ENCODE measurements around the gene HBG2. TPM values are rescaled to one million over a fixed set of nuclear protein-coding genes. Genes with fewer than 3 reads are reported as not detected.

The HBG2 gene
- total and polyA plus RNA-seq, 10 of the 15 experiments (the other 5 are each of a cell fraction or from before 2014, with no cell fraction given): 1.1 to 8.3 (median 2.9) TPM; not detected in 5

DNA sequence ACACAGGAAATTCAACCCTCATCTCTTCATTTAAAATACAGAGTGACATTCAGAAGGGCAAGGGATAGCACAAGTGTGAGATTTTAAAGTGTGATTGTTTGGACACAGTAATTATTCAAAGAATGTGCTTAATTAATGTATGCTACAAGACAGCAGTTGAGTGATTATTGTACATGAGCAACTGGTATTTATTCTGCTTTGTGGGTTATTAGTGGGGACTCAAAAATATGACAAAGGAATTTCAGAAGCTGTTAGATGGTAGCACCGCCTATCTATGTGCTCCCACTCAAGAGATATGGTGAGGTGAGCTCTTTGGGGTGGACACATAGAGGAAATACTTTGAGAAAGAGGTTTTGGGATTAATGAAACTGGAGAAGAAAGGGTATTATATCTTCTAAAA lies 14.5 kb downstream of the HBG2 start:
- Histone ChIP-seq H3K9me3 (replicated peaks; ENCODE audit: control insufficient read depth, insufficient read depth, low read length) (no peaks in the 10 kb centered on the region), H3K79me2 (ENCODE audit: control insufficient read depth, insufficient read depth, low read length) (no peaks in the 10 kb centered on the region), H2AFZ (ENCODE audit: control insufficient read depth, low read depth, low read length) (no peak overlapping the region), H3K27me3 (replicated peaks in 1 of 2; ENCODE audit: control insufficient read depth in 2 of 2, insufficient read depth in 2 of 2, low read length in 1 of 2) (no peaks in the 10 kb centered on the region; a peak in 1 of 4 replicates), H4K20me1 (ENCODE audit: control insufficient read depth, insufficient read depth) (no peaks in the 10 kb centered on the region), H3K4me3 (no peak overlapping the region), H3K4me1 (ENCODE audit: control insufficient read depth, insufficient read depth, low read length) (no peaks in the 10 kb centered on the region), H3K9ac (ENCODE audit: control insufficient read depth, insufficient read depth, low read length) (no peak overlapping the region), H3K27ac (ENCODE audit: control insufficient read depth, insufficient read depth) (no peak overlapping the region), H3K4me2 (ENCODE audit: control insufficient read depth, insufficient read depth) (no peak overlapping the region), H3K36me3 (ENCODE audit: control insufficient read depth in 2 of 2, insufficient read depth in 2 of 2, low read length in 1 of 2) (no peaks in the 10 kb centered on the region)
- ChIA-PET RAD21 (ENCODE audit: unreplicated experiment) (no interaction called here), SMC1A (ENCODE audit: uncharacterized antibody, unreplicated experiment) (interaction anchor here (1.4 kb wide), 1 partner anchor 130 kb away, joined by 3 read pairs; no protein-coding TSS in a partner anchor), POLR2A (no interaction called here), CTCF (interaction anchor here (1.4 kb wide), 1 partner anchor 39 kb away, joined by 4 read pairs; the partner anchor contains the start of gene OR51V1)
- ATAC-seq (no peak), FAIRE-seq (no peak), DNase-seq (ENCODE audit: low read depth, low spot score) (no peak)
- no peak for TF ChIP-seq ELK1 (IDR thresholded peaks at IDR 0.05; ENCODE audit: low read depth, low read length)
- no peak for TF ChIP-seq CBX5 (IDR thresholded peaks at IDR 0.05; ENCODE audit: low read depth)
- TF ChIP-seq MEF2A (IDR thresholded peaks at IDR 0.05; ENCODE audit: insufficient read depth, low read depth, low read length): no peak
- TF ChIP-seq, protein P1, sequence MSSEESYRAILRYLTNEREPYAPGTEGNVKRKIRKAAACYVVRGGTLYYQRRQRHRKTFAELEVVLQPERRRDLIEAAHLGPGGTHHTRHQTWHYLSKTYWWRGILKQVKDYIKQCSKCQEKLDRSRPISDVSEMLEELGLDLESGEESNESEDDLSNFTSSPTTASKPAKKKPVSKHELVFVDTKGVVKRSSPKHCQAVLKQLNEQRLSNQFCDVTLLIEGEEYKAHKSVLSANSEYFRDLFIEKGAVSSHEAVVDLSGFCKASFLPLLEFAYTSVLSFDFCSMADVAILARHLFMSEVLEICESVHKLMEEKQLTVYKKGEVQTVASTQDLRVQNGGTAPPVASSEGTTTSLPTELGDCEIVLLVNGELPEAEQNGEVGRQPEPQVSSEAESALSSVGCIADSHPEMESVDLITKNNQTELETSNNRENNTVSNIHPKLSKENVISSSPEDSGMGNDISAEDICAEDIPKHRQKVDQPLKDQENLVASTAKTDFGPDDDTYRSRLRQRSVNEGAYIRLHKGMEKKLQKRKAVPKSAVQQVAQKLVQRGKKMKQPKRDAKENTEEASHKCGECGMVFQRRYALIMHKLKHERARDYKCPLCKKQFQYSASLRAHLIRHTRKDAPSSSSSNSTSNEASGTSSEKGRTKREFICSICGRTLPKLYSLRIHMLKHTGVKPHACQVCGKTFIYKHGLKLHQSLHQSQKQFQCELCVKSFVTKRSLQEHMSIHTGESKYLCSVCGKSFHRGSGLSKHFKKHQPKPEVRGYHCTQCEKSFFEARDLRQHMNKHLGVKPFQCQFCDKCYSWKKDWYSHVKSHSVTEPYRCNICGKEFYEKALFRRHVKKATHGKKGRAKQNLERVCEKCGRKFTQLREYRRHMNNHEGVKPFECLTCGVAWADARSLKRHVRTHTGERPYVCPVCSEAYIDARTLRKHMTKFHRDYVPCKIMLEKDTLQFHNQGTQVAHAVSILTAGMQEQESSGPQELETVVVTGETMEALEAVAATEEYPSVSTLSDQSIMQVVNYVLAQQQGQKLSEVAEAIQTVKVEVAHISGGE (CRISPR knock-in tag; IDR thresholded peaks at IDR 0.05): no peak
- TF ChIP-seq CREB1 (IDR thresholded peaks at IDR 0.05; ENCODE audit: low read depth): no peak
- TF ChIP-seq POU2F2 (IDR thresholded peaks at IDR 0.05; ENCODE audit: borderline replicate concordance, low read depth, low read length): no peak
- TF ChIP-seq SMC3 (IDR thresholded peaks at IDR 0.05; ENCODE audit: borderline replicate concordance, low read length): no peak
- no peak for TF ChIP-seq SMARCA5 (IDR thresholded peaks at IDR 0.05)
- no peak for TF ChIP-seq IKZF1 (conservative IDR thresholded peaks at IDR 0.05)
- no peak for TF ChIP-seq CTCF (IDR thresholded peaks at IDR 0.05 in 2 of 3, conservative IDR thresholded peaks at IDR 0.05 in 1 of 3; ENCODE audit: control insufficient read depth in 2 of 3, extremely low read depth in 1 of 3, insufficient read depth in 1 of 3, low read depth in 3 of 3, low read length in 3 of 3)
- TF ChIP-seq RAD21 (IDR thresholded peaks at IDR 0.05; ENCODE audit: insufficient read depth, low read depth, low read length): no peak
- TF ChIP-seq SMAD5 (IDR thresholded peaks at IDR 0.05; ENCODE audit: low read depth): no peak
- TF ChIP-seq, protein P2, sequence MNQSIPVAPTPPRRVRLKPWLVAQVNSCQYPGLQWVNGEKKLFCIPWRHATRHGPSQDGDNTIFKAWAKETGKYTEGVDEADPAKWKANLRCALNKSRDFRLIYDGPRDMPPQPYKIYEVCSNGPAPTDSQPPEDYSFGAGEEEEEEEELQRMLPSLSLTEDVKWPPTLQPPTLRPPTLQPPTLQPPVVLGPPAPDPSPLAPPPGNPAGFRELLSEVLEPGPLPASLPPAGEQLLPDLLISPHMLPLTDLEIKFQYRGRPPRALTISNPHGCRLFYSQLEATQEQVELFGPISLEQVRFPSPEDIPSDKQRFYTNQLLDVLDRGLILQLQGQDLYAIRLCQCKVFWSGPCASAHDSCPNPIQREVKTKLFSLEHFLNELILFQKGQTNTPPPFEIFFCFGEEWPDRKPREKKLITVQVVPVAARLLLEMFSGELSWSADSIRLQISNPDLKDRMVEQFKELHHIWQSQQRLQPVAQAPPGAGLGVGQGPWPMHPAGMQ (IDR thresholded peaks at IDR 0.05; ENCODE audit: borderline replicate concordance): no peak
- no peak for TF ChIP-seq NR2C1 (IDR thresholded peaks at IDR 0.05)
- no peak for TF ChIP-seq GATAD2B (conservative IDR thresholded peaks at IDR 0.05; ENCODE audit: low read depth)
- no peak for TF ChIP-seq DPF2 (IDR thresholded peaks at IDR 0.05)
- TF ChIP-seq ZNF217 (IDR thresholded peaks at IDR 0.05): no peak
- no peak for TF ChIP-seq LARP7 (IDR thresholded peaks at IDR 0.05)
- TF ChIP-seq NFYA (IDR thresholded peaks at IDR 0.05; ENCODE audit: borderline replicate concordance, low read depth, low read length): no peak
- in situ Hi-C loops (cut with MboI) (no loop called here), intact Hi-C loops (cut with micrococcal nuclease; ENCODE audit: unreplicated experiment) (no loop called here)
- BruUV-seq (replicated peaks): no TSS peak
- 0% methylated on average over 1 of the region's 1 CpG for WGBS (ENCODE audit: insufficient coverage, insufficient replicate concordance, low lambda C conversion rate, missing lambda C conversion rate)

Measured in GM12878 (cell line).